Activated CD4-positive, alpha-beta memory T cell treated with anti-CD3 and anti-CD28 coated beads, Interleukin-2, amount 10 ng/mL, durations not matched to agents 7 days and 5 days (primary cell): ENCODE data around the gene CYGB. TPM values are rescaled to one million over a fixed set of nuclear protein-coding genes. Genes with fewer than 3 reads are reported as not detected.
A peak's percentile ranks its signal among the peaks of the same experiment; 100 is the strongest.

Experiments used
- CTCF ChIA-PET: fragments of 350-600 bp; sonication (Branson Sonifier 250); formaldehyde crosslinking; loops from one replicate; lab custom pipeline; 2021; ENCODE audit warnings: antibody characterized with exemption, inconsistent platforms; lab: Charles Lee
- POLR2A ChIA-PET: fragments of 350-600 bp; sonication (Branson Sonifier 250); formaldehyde crosslinking; loops from one replicate; lab custom pipeline; 2021; ENCODE audit warnings: antibody characterized with exemption; lab: Charles Lee
- DNase-seq: peaks from one replicate; pipeline ENCODE4 v3.0.0-alpha.2; 2020
- H3K27ac Mint-ChIP-seq: one replicate; pipeline ENCODE4 v1.8.0; 2021; ENCODE audit warnings: mild to moderate bottlenecking, mixed read lengths
- H3K27me3 Mint-ChIP-seq: one replicate; pipeline ENCODE4 v1.8.0; 2021; ENCODE audit warnings: mixed read lengths
- H3K36me3 Mint-ChIP-seq: one replicate; pipeline ENCODE4 v1.8.0; 2021; ENCODE audit warnings: low read depth, mixed read lengths
- H3K4me1 Mint-ChIP-seq: one replicate; pipeline ENCODE4 v1.8.0; 2021; ENCODE audit warnings: mixed read lengths
- H3K4me3 Mint-ChIP-seq: one replicate; pipeline ENCODE4 v1.8.0; 2021; ENCODE audit warnings: mild to moderate bottlenecking, mixed read lengths
- H3K9me3 Mint-ChIP-seq: one replicate; pipeline ENCODE4 v1.8.0; 2021; ENCODE audit warnings: mixed read lengths
- total RNA-seq, 2 experiments: library from RNA; stranded (reverse); gene quantifications; one replicate each; pipeline ENCODE4 v1.2.3, GENCODE V29; 2021

The CYGB gene
- total RNA-seq: not detected

GRCh38 chr17:76537578-76538280 lies at the start of gene CYGB:
Gene CYGB (minus strand): TSS chr17:76537709. CDS start chr17:76537542, 167 bp downstream.
- no peak for DNase-seq
- H3K4me1 Mint-ChIP-seq: peaks cover 3% of the 10 kb centered on the region
- POLR2A ChIA-PET: no interaction called here
- no peak within 1 kb of the TSS for H3K4me3 Mint-ChIP-seq
- H3K36me3 Mint-ChIP-seq: no peaks in the 10 kb centered on the region
- no peak within 1 kb of the TSS for H3K27ac Mint-ChIP-seq
- H3K9me3 Mint-ChIP-seq: no peaks in the 10 kb centered on the region
- peaks cover 49% of the 10 kb centered on the region for H3K27me3 Mint-ChIP-seq
- CTCF ChIA-PET: no interaction called here

DNA sequence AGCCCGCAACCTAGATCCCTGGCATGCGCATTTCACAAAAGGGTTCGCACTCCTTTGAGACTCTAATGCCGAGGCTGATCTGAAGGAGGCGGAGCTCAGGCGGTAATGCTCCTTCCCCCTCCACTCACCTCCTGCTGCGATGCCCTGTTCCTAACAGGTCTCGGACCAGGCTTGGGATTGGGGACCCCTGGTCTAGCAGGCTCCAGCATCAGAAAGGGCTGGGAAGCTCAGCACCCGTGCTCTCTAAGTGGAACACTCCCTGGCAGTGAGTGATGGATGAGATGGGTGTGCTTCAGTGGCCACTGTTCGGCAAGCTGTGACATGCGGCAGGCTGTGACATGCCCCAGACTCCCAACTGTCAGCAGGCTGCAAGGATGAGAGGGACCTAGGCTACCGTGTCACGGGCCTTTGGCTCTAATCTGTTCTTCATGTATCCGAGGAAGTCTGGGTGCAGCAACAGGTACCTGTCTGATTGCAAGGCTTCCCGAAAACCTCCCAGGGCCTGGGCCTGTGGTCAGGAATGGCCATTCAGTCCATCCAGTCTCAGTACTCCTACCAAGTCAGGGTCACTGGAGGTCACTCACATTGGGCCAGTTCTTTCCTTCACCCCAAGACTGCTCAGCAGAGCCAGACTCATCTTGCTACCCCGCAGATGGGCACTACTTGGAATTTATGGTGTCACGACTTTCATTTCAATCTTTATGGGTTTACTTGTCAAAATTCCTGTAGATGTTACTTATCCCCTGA lies 49.4 kb upstream of the CYGB start:
- no peak for DNase-seq
- ChIA-PET POLR2A (interaction anchor here (0.9 to 1.6 kb wide), 2 partner anchors 21 to 29 kb away, joined by 4 to 14 read pairs; no protein-coding TSS in a partner anchor), CTCF (interaction anchor here (1.0 to 3.0 kb wide), 4 partner anchors 29 to 64 kb away, joined by 4 to 21 read pairs (median 14); no protein-coding TSS in a partner anchor)
- peaks cover 16% of the 10 kb centered on the region for H3K4me1 Mint-ChIP-seq
- no peaks in the 10 kb centered on the region for H3K36me3 Mint-ChIP-seq
- no peak overlapping the region for H3K27ac Mint-ChIP-seq
- H3K27me3 Mint-ChIP-seq: peaks cover 60% of the 10 kb centered on the region
- H3K9me3 Mint-ChIP-seq: no peaks in the 10 kb centered on the region
- no peak overlapping the region for H3K4me3 Mint-ChIP-seq

DNA sequence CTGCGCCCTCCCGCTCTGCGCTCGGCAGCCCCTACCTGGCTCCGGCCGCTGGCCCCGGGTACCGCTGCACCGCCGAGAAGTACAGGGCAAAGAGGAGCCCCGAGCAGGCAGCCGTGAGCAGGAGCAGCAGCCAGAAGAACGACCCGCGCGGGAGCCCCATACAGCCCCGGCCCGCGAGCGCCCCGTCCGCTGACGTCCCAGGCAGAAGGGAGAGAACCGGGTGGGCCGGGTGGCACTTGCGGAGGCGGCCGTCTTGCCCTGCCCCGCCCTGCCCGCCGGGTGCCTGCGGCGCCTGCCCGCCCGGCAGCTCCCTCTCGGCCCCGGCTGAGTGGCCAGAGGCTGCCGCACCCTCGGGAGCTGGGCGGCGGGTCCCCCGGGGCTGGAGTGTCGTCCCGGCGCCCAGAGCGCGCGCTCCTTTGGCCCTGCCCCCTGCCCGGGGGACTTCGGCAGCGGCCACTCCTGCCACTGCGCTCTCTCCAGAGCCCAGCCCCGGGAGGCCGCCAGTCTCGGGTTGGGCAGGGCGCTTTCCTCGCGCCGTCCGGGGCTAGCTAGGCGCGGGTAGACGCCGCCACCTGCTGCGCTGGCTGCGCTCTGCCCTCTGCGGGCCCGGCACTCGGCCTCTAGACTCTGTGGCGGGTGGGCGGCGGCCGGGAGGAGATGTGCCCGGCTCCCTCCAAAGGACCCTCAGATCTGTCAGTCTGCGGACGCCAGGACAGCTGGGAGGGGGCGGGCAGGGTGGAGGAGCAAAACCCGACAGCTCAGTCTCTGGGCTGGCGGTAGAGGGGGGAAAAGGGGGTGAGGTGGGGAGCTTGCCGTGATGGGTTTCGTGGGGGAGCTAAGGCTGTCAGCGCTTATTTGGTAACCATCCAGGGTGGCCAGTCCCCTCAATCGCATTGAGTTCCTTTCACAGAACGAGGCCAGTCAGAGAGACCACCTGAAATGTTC lies 48.4 kb upstream of the CYGB start, which contains the start of gene ST6GALNAC2:
ST6GALNAC2 (minus strand) TSS at position 212 of the 945 bp plus-strand sequence; CDS start at position 160, 52 bp downstream.
- CTCF ChIA-PET: interaction anchor here (0.8 to 3.0 kb wide), 7 partner anchors 12 to 63 kb away, joined by 4 to 21 read pairs (median 5); no protein-coding TSS in a partner anchor
- Mint-ChIP-seq H3K36me3 (no peaks in the 10 kb centered on the region), H3K27ac (no peak within 1 kb of the TSS), H3K9me3 (no peaks in the 10 kb centered on the region), H3K4me3 (peak within 1 kb of the TSS; percentile 65), H3K27me3 (peaks cover 58% of the 10 kb centered on the region), H3K4me1 (peaks cover 16% of the 10 kb centered on the region)
- DNase-seq: peak; percentile 53
- POLR2A ChIA-PET: interaction anchor here (0.8 to 1.6 kb wide), 4 partner anchors 12 to 28 kb away, joined by 4 to 14 read pairs (median 4); no protein-coding TSS in a partner anchor

- H3K27me3 Mint-ChIP-seq: peaks cover 57% of the 10 kb centered on the region
These were observed 47.6 kb upstream of the CYGB start for GRCh38 chr17:76585033-76585648.

DNA sequence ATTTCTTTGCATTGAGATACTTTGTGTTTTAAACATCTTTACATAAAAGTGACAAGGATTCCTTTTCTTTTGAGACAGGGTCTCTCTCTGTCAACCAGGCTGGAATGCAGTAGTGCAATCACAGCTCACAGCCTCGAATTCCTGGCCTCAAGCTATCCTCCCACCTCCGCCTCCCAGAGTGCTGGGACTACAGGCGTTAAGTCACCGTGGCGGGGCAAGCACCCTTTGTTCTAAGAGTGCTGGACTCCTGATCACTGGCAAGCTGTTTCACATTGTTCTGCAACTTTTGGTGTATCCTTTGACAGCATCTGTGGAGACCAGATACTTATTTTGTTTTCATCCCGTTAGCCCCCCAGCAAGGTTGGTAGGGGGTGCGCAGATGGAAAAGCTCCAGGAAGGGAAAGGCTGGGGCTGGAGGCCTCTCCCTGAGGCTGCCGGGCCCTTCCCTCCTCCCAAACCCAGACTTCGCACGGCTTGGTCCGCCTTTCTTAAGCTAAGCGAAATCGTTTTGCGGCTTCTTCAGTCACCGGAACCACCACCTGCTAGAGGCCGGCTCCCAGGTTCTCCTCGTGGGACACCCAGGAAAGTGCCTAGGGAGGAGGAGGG lies 47.0 kb upstream of the CYGB start:
- POLR2A ChIA-PET: interaction anchor here (0.7 to 1.4 kb wide), 6 partner anchors 8 to 48 kb away, joined by 3 to 4 read pairs (median 4); no protein-coding TSS in a partner anchor
- no peak for DNase-seq
- CTCF ChIA-PET: interaction anchor here (0.6 to 3.0 kb wide), 6 partner anchors 14 to 129 kb away, joined by 3 to 21 read pairs (median 6); no protein-coding TSS in a partner anchor
- Mint-ChIP-seq H3K4me3 (peak overlapping the region; percentile 65), H3K36me3 (no peaks in the 10 kb centered on the region), H3K9me3 (no peaks in the 10 kb centered on the region), H3K27ac (no peak overlapping the region), H3K27me3 (peaks cover 52% of the 10 kb centered on the region), H3K4me1 (peaks cover 20% of the 10 kb centered on the region)

More at GRCh38 chr17:76585033-76585648, 47.6 kb upstream of the CYGB start:
- peak; percentile 28 for DNase-seq
- Mint-ChIP-seq H3K36me3 (no peaks in the 10 kb centered on the region), H3K27ac (no peak overlapping the region), H3K9me3 (no peaks in the 10 kb centered on the region), H3K4me3 (peak overlapping the region; percentile 65), H3K4me1 (peaks cover 16% of the 10 kb centered on the region)
- ChIA-PET POLR2A (interaction anchor here (0.8 to 1.6 kb wide), 6 partner anchors 12 to 28 kb away, joined by 3 to 14 read pairs (median 4); no protein-coding TSS in a partner anchor), CTCF (interaction anchor here (1.3 to 3.0 kb wide), 6 partner anchors 25 to 129 kb away, joined by 3 to 21 read pairs (median 10); no protein-coding TSS in a partner anchor)

- Mint-ChIP-seq H3K9me3 (no peaks in the 10 kb centered on the region), H3K4me1 (peaks cover 26% of the 10 kb centered on the region), H3K4me3 (no peak overlapping the region), H3K36me3 (no peaks in the 10 kb centered on the region), H3K27me3 (peaks cover 38% of the 10 kb centered on the region), H3K27ac (no peak overlapping the region)
- ChIA-PET CTCF (interaction anchor here (0.7 to 1.7 kb wide), 3 partner anchors 22 to 535 kb away, joined by 4 to 7 read pairs (median 5); no protein-coding TSS in a partner anchor), POLR2A (interaction anchor here (1.1 kb wide), 1 partner anchor 13 kb away, joined by 3 read pairs; a partner anchor contains a TSS)
- DNase-seq: no peak
These were observed 45.2 kb upstream of the CYGB start for GRCh38 chr17:76582660-76583059.

DNA sequence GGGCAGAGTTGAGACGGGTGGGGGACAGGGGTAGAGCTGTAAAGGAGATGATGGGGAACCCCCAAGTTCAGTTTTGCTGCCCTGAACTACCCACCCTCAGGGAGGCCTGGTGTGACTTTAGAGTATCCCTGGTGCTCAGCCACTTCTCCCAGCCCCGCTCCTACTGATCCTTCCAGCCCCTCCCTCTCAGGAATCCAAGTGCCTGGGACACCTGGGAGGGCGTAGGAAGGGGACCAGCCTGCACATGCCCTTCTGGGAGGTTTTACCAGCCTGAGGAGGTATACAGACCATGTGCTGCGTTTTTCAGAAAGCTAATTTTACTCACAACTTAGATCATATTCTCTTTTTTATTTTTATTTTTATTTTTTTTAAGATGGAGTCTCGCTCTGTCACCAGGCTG lies 44.0 kb upstream of the CYGB start:
- ChIA-PET CTCF (interaction anchor here (0.6 to 0.8 kb wide), 4 partner anchors 23 to 100 kb away, joined by 3 to 5 read pairs (median 3); no protein-coding TSS in a partner anchor), POLR2A (no interaction called here)

GRCh38 chr17:76579281-76579680 lies 41.8 kb upstream of the CYGB start:
- peaks cover 12% of the 10 kb centered on the region for H3K27me3 Mint-ChIP-seq
- ChIA-PET POLR2A (interaction anchor here (0.6 kb wide), 1 partner anchor 394 kb away, joined by 3 read pairs; no protein-coding TSS in a partner anchor), CTCF (interaction anchor here (0.8 to 1.4 kb wide), 4 partner anchors 14 to 102 kb away, joined by 3 to 8 read pairs (median 4); no protein-coding TSS in a partner anchor)
- H3K27ac Mint-ChIP-seq: peak overlapping the region; percentile 26
- no peak for DNase-seq
- no peak overlapping the region for H3K4me3 Mint-ChIP-seq
- H3K9me3 Mint-ChIP-seq: no peaks in the 10 kb centered on the region
- no peaks in the 10 kb centered on the region for H3K36me3 Mint-ChIP-seq
- peaks cover 12% of the 10 kb centered on the region for H3K4me1 Mint-ChIP-seq

More for the DNA sequence above, 44.0 kb upstream of the CYGB start:
- no peak for DNase-seq
- Mint-ChIP-seq H3K9me3 (no peaks in the 10 kb centered on the region), H3K27ac (no peak overlapping the region), H3K4me1 (peaks cover 21% of the 10 kb centered on the region), H3K36me3 (no peaks in the 10 kb centered on the region), H3K27me3 (peaks cover 27% of the 10 kb centered on the region), H3K4me3 (no peak overlapping the region)

DNA sequence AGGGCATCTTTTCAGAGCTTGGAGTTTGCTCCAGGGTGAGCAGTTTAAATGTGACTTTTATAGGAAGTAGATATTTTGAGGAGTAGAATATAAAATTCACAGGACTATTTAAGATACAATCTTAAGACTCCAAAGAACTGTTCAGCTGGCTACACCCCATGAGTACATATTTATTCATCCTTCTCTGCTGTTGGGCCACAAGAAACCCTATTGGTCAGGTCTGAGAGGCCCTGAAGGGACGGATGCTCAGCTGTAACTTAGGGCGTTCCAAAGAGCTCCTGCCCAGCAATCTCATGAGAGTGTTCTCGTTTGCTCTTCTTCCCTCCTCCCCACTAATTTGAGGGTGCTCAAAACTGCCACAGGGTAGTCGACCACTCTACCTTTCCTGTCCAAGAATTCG lies 40.9 kb upstream of the CYGB start:
- no peaks in the 10 kb centered on the region for H3K9me3 Mint-ChIP-seq
- DNase-seq: no peak
- H3K4me3 Mint-ChIP-seq: no peak overlapping the region
- CTCF ChIA-PET: interaction anchor here (1.4 kb wide), 2 partner anchors 20 to 46 kb away, joined by 3 to 8 read pairs; no protein-coding TSS in a partner anchor
- no peaks in the 10 kb centered on the region for H3K36me3 Mint-ChIP-seq
- H3K27me3 Mint-ChIP-seq: peaks cover 7% of the 10 kb centered on the region
- POLR2A ChIA-PET: interaction anchor here (1.1 kb wide), 1 partner anchor 10 kb away, joined by 3 read pairs; no protein-coding TSS in a partner anchor
- H3K27ac Mint-ChIP-seq: no peak overlapping the region
- peaks cover 10% of the 10 kb centered on the region for H3K4me1 Mint-ChIP-seq

DNA sequence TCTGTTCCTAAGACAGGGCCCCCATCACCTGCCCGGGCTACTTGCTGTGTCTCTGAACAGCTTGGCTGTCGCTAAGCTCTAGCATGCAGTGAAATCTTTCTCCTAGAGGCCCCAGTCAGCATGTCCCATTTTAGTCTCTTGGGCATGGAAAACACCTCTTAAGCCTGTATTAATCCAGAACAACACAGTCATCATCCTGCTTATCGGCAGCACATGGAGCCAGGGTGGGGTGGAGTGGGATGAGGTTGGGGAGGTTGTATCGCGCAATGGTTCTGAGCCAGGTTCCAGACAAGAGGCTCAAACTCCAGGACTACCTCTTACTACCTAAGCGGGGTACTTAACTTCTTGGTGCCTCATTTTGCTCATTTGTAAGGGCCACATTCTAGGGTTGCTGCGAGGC lies 40.4 kb upstream of the CYGB start:
- H3K9me3 Mint-ChIP-seq: no peaks in the 10 kb centered on the region

More for the DNA sequence above, 40.4 kb upstream of the CYGB start:
- H3K27ac Mint-ChIP-seq: no peak overlapping the region
- peaks cover 10% of the 10 kb centered on the region for H3K4me1 Mint-ChIP-seq
- H3K36me3 Mint-ChIP-seq: no peaks in the 10 kb centered on the region
- DNase-seq: no peak
- H3K4me3 Mint-ChIP-seq: no peak overlapping the region
- POLR2A ChIA-PET: interaction anchor here (1.1 kb wide), 1 partner anchor 11 kb away, joined by 3 read pairs; no protein-coding TSS in a partner anchor
- H3K27me3 Mint-ChIP-seq: peaks cover 7% of the 10 kb centered on the region
- CTCF ChIA-PET: interaction anchor here (1.4 kb wide), 2 partner anchors 21 to 47 kb away, joined by 3 to 8 read pairs; no protein-coding TSS in a partner anchor
